ENCODE measurements around the gene ZKSCAN8.
A peak's percentile ranks its signal among the peaks of the same experiment; 100 is the strongest.
"Not testable (repeated sequence)": the region's sequence is repeated elsewhere in the genome, so short reads cannot be mapped to it uniquely, and the experiment has no call there.

The ZKSCAN8 gene

GRCh38 chr6:28141500-28142329, at the start of gene ZKSCAN8:
Gene ZKSCAN8 (plus strand): TSS chr6:28141883. CDS start chr6:28148408, 6,525 bp downstream.
- peak; percentile 77 for DNase-seq (ENCODE audit: low read depth)

DNA sequence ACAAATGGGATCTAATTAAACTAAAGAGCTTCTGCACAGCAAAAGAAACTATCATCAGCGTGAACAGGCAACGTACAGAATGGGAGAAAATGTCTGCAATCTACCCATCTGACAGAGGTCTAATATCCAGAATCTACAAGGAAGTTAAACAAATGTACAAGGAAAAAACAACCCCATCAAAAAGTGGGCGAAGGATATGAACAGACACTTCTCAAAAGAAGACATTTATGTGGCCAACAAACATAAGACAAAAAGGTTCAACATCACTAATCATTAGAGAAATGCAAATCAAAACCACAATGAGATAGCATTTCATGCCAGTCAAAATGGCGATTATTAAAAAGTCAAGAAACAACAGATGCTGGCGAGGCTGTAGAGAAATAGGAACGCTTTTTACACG, 39.5 kb upstream of the ZKSCAN8 start:
- DNase-seq (ENCODE audit: low read depth) = not testable (repeated sequence)

DNA sequence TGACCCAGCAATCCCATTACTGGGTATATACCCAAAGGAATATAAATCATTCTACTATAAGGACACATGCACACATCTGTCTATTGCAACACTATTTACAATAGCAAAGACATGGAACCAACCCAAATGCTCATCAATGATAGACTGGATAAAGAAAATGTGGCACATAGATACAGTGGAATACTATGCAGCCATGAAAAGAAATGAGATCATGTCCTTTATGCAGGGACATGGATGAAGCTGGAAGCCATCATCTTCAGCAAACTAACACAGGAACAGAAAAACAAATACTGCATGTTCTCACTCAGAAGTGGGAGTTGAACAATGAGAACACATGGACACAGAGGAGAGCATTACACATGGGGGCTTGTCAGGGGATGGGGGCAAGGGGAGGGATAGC, 39.0 kb upstream of the ZKSCAN8 start:
- DNase-seq (ENCODE audit: low read depth) = not testable (repeated sequence)

DNA sequence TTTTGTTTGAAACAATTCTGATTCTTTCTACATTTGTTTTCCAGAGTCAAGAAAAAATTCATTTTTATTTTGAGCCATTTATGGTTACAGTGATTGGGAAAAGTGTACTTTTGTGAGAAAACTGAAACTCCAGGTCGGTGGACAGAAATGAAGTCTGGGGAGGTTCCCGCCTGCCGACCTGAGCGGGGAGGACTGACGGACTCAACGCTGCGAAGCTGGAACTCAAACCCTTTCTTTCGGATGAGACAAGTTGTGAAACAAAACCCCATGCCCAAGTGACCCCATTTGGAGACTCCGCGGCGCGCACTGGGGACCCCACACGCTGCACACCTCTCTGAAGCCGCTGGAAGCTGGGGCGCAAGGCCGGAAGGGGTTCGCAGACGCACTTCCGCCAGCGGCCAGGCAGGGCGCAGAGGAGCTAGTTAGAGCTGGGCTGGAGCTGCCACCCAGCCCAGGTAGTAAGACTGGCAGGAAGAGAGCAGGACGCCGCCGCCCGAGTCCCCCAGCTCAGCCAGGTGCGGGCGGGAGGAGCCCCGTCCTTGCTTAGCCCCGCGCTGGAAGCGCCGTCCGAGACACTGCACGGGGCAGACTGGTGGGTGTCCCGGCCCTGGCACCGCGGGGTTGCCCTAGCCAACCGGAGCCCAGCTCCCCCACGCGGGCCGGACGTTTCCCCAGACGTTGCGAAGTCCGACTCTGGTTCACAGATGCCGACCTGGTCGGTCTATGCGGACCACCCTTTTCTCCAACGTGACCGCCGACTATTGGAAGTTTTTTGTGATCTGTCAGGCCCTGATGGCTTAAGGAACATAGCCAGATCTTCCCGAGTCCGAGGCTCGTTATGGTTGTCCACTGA, 37.1 kb upstream of the ZKSCAN8 start:
- no peak for DNase-seq (ENCODE audit: low read depth)

DNA sequence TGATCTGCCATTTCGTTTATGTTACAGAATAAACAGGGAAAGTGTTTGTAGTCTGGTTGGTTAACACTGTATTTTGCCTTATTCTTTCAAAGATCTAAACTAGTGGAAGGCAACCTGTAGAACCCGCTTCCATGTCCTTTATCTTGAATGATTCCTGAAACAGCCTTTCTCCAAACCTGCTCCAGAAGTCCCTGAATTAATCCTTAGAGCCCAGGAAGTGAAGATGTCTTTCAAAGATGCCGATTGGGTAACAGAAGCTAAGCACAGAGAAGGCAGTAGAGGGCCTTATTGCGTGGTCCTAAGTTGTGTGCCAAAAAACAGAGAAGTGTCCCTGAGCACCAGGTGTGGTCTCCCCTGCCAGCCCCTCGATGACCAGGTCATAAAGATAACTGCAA, 36.4 kb upstream of the ZKSCAN8 start:
- no peak for DNase-seq (ENCODE audit: low read depth)

DNA sequence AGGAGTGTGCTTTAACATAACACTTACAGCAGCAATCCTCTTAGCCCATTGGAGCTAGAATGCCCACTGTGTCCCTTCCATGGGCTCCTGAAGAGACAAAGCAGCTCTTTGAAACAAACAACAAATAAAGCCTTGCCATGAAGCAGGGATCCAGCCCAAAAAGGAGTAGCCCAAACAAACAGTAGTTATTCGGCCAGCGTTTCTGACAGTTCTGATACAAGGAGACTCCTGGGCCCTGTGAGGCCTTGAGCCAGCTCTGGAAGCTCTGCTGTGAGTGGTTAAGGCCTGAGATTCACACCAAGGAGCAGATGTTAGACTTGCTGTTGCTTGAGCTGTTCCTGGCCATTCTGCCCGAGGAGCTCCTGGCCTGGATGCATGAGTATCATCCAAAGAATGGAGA, 34.2 kb upstream of the ZKSCAN8 start:
- DNase-seq (ENCODE audit: low read depth) = no peak

- DNase-seq (ENCODE audit: low read depth) = no peak
Measured at GRCh38 chr6:28111964-28112363, 29.7 kb upstream of the ZKSCAN8 start.

GRCh38 chr6:28115799-28116198, 25.9 kb upstream of the ZKSCAN8 start:
- DNase-seq (ENCODE audit: low read depth) = no peak

GRCh38 chr6:28117386-28118050, 24.2 kb upstream of the ZKSCAN8 start:
- DNase-seq (ENCODE audit: low read depth) = no peak

GRCh38 chr6:28118217-28118616, 23.5 kb upstream of the ZKSCAN8 start:
- no peak for DNase-seq (ENCODE audit: low read depth)

- no peak for DNase-seq (ENCODE audit: low read depth)
Measured at GRCh38 chr6:28121876-28122275, 19.8 kb upstream of the ZKSCAN8 start.

DNA sequence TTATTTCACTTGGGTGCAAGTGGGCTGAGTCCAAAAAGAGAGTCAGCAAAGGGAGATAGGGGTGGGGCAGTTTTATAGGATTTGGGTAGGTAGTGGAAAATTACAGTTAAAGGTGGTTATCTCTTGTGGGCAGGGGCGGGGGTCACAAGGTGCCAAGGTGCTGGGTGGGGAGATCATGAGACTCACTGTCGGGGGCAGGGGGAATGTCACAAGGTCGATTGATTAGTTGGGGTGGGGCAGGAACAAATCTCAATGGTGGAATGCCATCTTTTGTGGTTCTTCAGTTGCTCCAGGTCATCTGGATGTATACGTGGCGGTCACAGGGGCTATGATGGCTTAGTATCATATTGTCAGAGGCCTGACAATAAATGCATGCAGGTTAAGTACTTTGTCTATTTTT, 19.4 kb upstream of the ZKSCAN8 start:
- not testable (repeated sequence) for DNase-seq (ENCODE audit: low read depth)

DNA sequence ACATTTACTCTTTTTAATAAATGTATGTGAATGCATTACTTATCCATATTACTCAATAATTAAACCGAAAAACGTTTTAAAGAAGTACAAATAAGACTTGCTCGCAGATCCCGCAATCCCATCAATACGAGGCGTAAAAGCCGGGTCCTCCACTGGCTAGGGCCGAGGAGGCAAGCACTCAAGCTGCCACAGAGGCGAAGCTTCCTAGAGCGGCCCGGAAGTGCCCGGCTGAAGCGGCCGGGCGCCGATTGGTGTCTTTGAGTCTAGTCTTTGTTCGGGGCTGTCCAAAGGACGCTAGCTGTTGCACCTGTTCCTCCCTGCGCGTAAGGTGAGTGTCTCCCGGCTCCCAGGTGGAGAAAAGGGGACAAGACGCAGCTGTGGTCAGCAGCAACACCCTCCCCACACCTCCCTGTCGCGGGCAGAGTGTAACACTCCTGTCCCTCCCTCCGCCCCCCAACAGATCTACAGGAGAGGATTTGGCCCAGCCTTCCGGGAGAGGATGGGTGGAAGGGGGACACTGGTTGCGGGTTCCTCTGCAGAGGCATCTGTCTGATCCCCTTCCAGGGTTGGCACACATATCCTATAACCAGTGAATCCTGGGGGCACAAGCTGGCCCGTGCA, 17.2 kb upstream of the ZKSCAN8 start, which contains the start of gene ZSCAN16:
Gene ZSCAN16, plus strand, starts transcription at position 260 of the 621 bp plus-strand sequence. CDS start 835 bp downstream, outside the sequence.
- no peak for DNase-seq (ENCODE audit: low read depth)

- DNase-seq (ENCODE audit: low read depth) = no peak
Measured at GRCh38 chr6:28124971-28125353, 16.7 kb upstream of the ZKSCAN8 start.

GRCh38 chr6:28125401-28125800, 16.3 kb upstream of the ZKSCAN8 start:
- no peak for DNase-seq (ENCODE audit: low read depth)

- no peak for DNase-seq (ENCODE audit: low read depth)
Measured at GRCh38 chr6:28134015-28134414, 7.7 kb upstream of the ZKSCAN8 start.

DNA sequence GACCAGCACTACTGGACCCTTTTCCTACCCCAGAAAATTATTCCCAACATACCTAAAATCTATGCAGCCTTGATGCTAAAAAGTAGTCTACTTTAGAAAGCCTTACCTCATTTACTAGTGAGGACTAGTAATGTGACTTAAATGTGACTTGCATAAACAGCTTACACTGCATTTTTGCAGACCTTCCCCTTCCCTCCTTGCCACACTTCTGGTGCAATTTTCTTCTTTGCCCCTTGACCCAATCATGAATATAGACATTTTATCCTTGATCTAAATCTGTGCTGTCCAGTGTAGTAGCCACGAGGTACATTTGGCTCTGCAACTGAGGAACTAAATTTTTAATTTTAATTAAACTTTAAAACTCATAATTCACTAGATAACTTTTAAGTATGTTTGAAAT, 7.0 kb upstream of the ZKSCAN8 start:
- DNase-seq (ENCODE audit: low read depth) = no peak

DNA sequence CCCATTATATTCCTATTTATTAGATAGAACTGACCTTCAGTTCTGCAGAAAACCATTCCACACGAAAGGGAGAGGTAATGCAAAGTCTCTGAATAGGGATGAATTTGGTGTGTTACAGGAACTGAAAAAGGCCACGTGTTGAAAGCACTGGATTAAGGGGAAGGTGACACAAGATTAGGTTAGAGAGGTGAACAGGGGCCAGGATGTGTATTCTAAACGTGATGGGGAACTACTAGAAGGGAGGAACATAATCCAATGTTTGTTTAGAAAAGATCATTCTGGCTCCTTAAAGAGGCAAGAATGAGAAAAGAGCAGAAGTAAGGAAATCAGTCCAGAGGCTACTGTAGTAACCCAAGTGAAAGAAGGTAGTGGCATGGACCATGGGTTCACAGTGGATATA, 6.3 kb upstream of the ZKSCAN8 start:
- DNase-seq (ENCODE audit: low read depth) = no peak

DNA sequence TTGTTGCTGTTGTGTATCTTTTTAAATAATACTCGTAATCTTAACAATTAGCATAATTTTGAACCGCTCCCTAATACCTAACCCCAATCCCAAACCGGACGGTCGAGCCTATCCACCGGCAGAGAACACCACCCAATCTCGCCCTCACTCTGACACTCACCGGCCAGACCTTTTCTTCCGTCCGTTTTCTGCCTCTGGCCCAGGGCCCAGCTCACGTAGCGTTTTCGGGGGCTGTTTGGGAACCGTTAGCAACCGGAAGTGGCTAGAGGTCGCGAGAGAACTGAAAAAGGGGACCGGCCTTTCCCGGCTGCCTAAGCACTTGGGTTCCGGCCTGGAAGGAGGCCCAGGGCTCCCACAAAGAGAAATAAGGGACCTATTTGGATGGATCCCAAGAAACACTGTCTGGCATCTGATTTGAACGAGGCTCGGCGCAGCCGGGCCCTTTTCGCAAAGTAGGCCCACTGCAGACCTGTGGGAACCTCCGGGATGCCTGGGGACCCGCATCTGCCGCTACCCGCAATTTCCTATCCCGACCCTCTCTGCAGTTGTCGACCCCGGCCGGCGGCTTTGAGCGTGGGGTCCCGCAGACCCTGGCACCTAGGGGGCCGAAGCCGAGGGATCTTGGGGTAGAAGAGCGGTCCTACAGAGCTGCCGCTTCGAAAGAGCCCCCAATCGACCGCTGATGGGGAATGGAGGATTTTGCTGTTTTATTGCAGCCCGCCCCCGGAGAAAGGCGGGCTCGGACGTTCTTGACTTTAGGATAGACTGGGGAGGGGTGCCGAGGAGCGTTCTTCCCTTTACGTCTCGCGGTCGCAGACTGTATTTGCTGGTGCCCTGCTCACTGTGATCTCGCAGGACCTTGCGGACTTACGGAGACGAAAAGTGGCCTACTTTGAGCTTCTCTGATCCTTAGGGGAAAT, 4.8 kb upstream of the ZKSCAN8 start:
- DNase-seq (ENCODE audit: low read depth) = peak; percentile 86

DNA sequence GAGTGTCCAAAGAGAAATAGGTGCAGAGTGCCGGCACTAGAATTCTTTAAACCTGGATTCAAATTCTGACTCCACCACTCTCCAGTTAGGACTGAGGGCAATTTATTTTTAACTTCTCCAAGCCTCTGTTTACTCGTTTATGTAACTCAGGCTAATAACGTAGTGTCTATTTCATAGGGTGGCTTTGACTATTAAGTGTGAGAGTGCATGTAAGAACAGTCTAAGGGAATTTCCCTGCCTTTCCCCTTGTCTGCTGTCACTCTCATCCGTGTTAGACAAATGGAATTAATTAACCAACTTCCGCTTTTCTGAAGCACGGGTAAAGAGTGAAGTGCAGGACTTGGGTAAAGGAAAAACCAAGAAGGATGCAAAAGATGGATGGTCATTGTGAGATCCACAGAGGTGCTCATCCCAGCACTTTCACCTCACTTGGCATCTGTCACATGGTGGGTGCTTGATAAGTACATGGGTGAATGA, 4.1 kb upstream of the ZKSCAN8 start:
- no peak for DNase-seq (ENCODE audit: low read depth)

Data from HS-5 (cell line).